HUES6 (cell line): ENCODE data around the gene FBXL7.

Source experiments
- H3K27ac ChIP-seq: 2 replicates; pipeline ENCODE4 v1.7.0; 2013; ENCODE audit warnings: low read depth, mild to moderate bottlenecking, low read length, inconsistent platforms
- H3K27me3 ChIP-seq: 2 replicates; pipeline ENCODE4 v1.6.1; 2013; ENCODE audit warnings: low read length; ENCODE audit not compliant: control insufficient read depth, insufficient read depth
- H3K36me3 ChIP-seq: 2 replicates; pipeline ENCODE4 v1.6.1; 2013; ENCODE audit warnings: low read length; ENCODE audit not compliant: control insufficient read depth, insufficient read depth
- H3K4me1 ChIP-seq: 2 replicates; pipeline ENCODE4 v1.6.1; 2013; ENCODE audit warnings: low read length; ENCODE audit not compliant: control insufficient read depth, insufficient read depth
- H3K4me3 ChIP-seq: 2 replicates; pipeline ENCODE4 v1.5.1; 2013; ENCODE audit warnings: low read depth, low read length
- H3K9ac ChIP-seq: one replicate; pipeline ENCODE4 v1.6.1; 2013; ENCODE audit warnings: mild to moderate bottlenecking, low read length
- H3K9me3 ChIP-seq: 2 replicates; pipeline ENCODE4 v1.6.1; 2013; ENCODE audit warnings: low read depth, low read length; ENCODE audit not compliant: control insufficient read depth, insufficient read depth

FBXL7 gene

DNA sequence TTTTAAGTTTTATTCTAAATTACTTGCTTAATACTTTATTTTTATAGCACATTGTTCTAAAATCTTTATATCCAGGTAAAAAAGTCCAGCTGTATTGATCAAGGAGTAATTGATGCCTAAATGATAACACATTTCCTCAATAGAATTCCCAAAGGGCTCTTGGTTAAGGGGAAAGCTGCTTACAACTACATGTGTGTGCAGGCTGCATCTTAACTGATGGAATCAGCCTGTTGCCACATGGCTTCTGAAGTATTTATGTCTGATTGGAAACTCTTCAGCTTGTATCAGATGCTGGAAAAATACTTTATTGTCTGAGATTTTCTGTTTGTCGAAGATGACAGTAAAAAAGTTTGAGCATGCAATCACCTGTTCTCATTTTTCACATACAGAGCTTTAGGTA lies 182.6 kb downstream of the FBXL7 start:
- Histone ChIP-seq H3K9ac (no peak overlapping the region), H3K4me1 (peaks cover 18% of the 10 kb centered on the region; the same call in 1 of the 2 replicates), H3K4me3 (no peak overlapping the region), H3K36me3 (no peaks in the 10 kb centered on the region), H3K9me3 (no peaks in the 10 kb centered on the region), H3K27me3 (no peaks in the 10 kb centered on the region), H3K27ac (no peak overlapping the region)

- no peaks in the 10 kb centered on the region for H3K36me3 ChIP-seq
- H3K27me3 ChIP-seq = no peaks in the 10 kb centered on the region
- no peak overlapping the region for H3K4me3 ChIP-seq
- H3K9ac ChIP-seq = no peak overlapping the region
- H3K9me3 ChIP-seq = no peaks in the 10 kb centered on the region
- peaks cover 18% of the 10 kb centered on the region; the same call in 1 of the 2 replicates for H3K4me1 ChIP-seq
- H3K27ac ChIP-seq = no peak overlapping the region
Observed at GRCh38 chr5:15683332-15683731, 183.4 kb downstream of the FBXL7 start.

DNA sequence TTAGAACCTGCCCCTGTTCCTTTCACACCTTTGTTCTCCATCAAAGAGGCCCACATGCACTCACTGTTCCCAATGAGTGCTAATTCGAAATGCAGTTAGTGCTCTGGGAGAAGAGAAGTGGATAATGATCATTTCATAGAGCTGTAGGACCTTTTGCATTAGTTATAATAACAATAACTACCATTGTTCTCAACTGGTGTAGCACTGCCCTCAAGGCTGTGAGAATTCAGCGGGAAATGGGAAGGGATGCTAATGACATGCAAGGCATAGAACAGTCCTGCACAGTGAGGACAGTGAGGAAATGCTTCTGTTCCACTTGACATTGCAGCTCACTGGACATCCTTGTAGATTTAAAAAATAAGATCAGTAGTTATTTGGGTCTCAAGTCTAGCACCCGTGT lies 187.4 kb downstream of the FBXL7 start:
- no peaks in the 10 kb centered on the region for H3K9me3 ChIP-seq
- no peaks in the 10 kb centered on the region for H3K36me3 ChIP-seq
- peaks cover 29% of the 10 kb centered on the region for H3K4me1 ChIP-seq
- no peak overlapping the region for H3K9ac ChIP-seq
- H3K27ac ChIP-seq = no peak overlapping the region
- H3K4me3 ChIP-seq = no peak overlapping the region
- H3K27me3 ChIP-seq = no peaks in the 10 kb centered on the region

- Histone ChIP-seq H3K36me3 (no peaks in the 10 kb centered on the region), H3K9ac (no peak overlapping the region), H3K4me3 (no peak overlapping the region), H3K9me3 (no peaks in the 10 kb centered on the region), H3K4me1 (peaks cover 34% of the 10 kb centered on the region), H3K27ac (no peak overlapping the region), H3K27me3 (no peaks in the 10 kb centered on the region)
Observed at GRCh38 chr5:15689836-15690235, 189.9 kb downstream of the FBXL7 start.

DNA sequence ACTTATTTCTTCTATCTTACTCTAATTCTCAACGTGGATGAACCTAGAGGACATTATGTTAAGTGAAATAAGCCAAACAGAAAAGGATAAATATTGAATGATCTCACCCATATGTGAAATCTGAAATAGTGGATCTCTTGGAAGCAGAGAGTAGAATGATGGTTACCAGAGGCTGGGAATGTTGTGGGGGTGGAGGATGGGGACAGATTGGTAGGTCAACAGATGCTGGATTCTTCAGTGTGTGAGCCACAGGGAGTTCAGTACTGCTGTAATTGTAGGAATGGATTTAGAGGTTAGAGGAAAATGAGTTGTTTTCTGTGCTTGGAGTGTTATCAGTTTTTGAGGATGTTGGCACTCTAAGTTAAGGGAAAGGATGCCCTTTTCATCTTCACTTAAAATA lies 190.6 kb downstream of the FBXL7 start:
- Histone ChIP-seq H3K27ac (no peak overlapping the region), H3K9ac (no peak overlapping the region), H3K4me1 (peaks cover 42% of the 10 kb centered on the region)

DNA sequence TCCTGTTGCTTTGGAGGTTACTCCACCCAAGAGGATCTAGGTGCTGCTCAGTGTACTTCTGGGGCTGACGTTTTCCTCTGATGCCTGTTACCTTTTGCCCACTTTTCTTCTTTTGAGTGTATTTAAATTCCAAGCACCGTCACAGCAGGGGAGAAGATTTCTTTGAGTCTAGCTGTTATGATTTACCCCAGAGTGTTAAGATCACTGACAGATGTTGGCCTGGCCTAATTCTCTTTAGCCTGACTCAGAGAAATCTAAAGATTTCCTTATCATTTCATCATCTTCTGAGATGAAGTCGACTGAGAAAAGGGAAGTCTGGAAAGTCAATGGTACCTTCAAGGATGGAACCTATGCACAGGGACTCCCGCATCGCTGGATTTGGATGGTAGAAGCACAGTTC lies 191.5 kb downstream of the FBXL7 start:
- H3K9ac ChIP-seq = no peak overlapping the region
- H3K4me3 ChIP-seq = no peak overlapping the region
- no peaks in the 10 kb centered on the region for H3K9me3 ChIP-seq
- no peaks in the 10 kb centered on the region for H3K27me3 ChIP-seq
- H3K27ac ChIP-seq = no peak overlapping the region
- H3K36me3 ChIP-seq = no peaks in the 10 kb centered on the region
- peaks cover 42% of the 10 kb centered on the region for H3K4me1 ChIP-seq

More for the DNA sequence above, 190.6 kb downstream of the FBXL7 start:
- no peaks in the 10 kb centered on the region for H3K36me3 ChIP-seq
- no peaks in the 10 kb centered on the region for H3K9me3 ChIP-seq
- H3K27me3 ChIP-seq = no peaks in the 10 kb centered on the region
- no peak overlapping the region for H3K4me3 ChIP-seq

- Histone ChIP-seq H3K4me1 (peaks cover 31% of the 10 kb centered on the region), H3K36me3 (no peaks in the 10 kb centered on the region), H3K9me3 (no peaks in the 10 kb centered on the region), H3K4me3 (no peak overlapping the region), H3K27ac (no peak overlapping the region), H3K9ac (no peak overlapping the region), H3K27me3 (no peaks in the 10 kb centered on the region)
Observed at GRCh38 chr5:15692706-15693381, 192.9 kb downstream of the FBXL7 start.

GRCh38 chr5:15693382-15693728 lies 193.4 kb downstream of the FBXL7 start:
- H3K4me1 ChIP-seq = peaks cover 31% of the 10 kb centered on the region
- H3K27me3 ChIP-seq = no peaks in the 10 kb centered on the region
- no peak overlapping the region for H3K4me3 ChIP-seq
- no peaks in the 10 kb centered on the region for H3K9me3 ChIP-seq
- H3K27ac ChIP-seq = no peak overlapping the region
- H3K9ac ChIP-seq = no peak overlapping the region
- H3K36me3 ChIP-seq = no peaks in the 10 kb centered on the region

DNA sequence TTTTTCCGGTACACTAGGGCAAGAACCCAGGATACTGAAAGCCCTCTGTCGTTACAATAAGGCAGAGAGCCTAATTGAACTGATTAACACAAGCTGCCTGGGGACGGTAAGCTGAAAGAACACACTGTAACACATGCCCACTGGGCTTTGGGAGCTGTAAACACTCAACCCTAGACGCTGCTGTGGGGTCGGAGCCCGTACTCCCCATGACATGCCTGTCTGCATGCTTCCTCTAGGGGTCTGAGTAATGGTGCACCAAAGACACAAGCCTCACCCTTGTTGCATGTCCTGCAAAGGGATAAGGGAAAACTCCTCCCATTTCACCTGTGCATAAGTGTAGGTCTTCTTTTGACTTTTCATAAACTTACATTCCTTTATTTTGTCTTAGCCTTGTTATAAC lies 194.0 kb downstream of the FBXL7 start:
- Histone ChIP-seq H3K27me3 (no peaks in the 10 kb centered on the region), H3K4me3 (no peak overlapping the region), H3K4me1 (peaks cover 31% of the 10 kb centered on the region), H3K36me3 (no peaks in the 10 kb centered on the region), H3K9ac (no peak overlapping the region), H3K27ac (no peak overlapping the region), H3K9me3 (no peaks in the 10 kb centered on the region)

DNA sequence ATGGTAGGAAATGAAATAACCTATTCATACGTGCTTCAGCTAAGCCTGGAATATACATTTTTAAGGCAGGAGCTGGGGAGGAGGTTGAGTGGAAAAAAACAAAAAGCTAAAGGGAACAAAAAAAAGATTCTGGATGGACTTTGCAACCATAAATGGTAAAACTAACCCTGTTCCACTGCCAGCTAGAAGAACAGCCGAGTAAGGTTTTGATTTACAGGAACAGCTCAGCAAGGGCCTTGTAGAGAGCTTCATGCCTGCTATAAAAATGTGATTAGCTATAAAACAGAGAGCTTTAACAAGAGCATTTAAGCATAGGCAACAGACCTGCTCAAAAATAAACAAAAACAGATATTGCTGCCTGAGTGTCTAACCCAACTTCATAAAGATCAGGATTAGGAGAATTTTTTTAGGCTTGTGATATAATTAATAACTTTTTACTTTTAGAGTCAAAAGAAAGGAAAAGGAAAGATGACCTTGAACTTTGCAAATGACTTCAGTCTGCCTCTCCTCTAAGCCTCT lies 194.8 kb downstream of the FBXL7 start:
- Histone ChIP-seq H3K9ac (no peak overlapping the region), H3K4me1 (peaks cover 31% of the 10 kb centered on the region), H3K4me3 (no peak overlapping the region), H3K36me3 (no peaks in the 10 kb centered on the region), H3K27ac (no peak overlapping the region), H3K9me3 (no peaks in the 10 kb centered on the region), H3K27me3 (no peaks in the 10 kb centered on the region)

DNA sequence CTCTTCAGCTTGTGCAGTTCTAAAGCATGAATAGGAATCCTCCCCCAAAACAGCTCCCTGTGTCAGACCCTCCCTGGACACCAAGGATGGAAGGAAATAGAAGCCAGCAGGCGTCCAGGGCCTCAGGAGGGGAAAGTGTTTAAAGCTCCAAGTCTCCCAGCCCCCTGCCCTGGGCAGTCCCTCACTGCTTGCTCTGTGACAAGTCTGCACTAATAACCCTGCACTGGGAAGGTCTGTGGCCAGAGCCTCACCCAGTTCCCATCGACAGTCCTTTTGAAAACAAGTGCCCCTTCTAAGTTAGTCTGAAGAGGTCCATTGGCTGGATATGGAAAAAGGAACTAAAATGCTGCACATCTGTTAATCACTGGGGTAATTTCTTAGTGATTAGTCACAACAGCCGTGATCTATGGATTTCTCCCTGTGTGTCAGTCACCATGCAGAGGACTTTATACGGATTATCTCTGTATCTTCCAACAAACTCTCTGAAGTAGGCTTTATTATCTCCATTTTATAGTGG lies 195.3 kb downstream of the FBXL7 start:
- no peaks in the 10 kb centered on the region for H3K9me3 ChIP-seq

More for the DNA sequence above, 195.3 kb downstream of the FBXL7 start:
- Histone ChIP-seq H3K4me3 (no peak overlapping the region), H3K9ac (no peak overlapping the region), H3K27me3 (no peaks in the 10 kb centered on the region), H3K27ac (no peak overlapping the region), H3K36me3 (no peaks in the 10 kb centered on the region), H3K4me1 (peaks cover 31% of the 10 kb centered on the region)
